Retina (tissue), 1 donor: Measurements from ENCODE around the gene USP12.

Experiments used
- DNase-seq: peaks from one replicate; pipeline ENCODE4 v3.0.0-alpha.2; 2016

USP12 gene

DNA sequence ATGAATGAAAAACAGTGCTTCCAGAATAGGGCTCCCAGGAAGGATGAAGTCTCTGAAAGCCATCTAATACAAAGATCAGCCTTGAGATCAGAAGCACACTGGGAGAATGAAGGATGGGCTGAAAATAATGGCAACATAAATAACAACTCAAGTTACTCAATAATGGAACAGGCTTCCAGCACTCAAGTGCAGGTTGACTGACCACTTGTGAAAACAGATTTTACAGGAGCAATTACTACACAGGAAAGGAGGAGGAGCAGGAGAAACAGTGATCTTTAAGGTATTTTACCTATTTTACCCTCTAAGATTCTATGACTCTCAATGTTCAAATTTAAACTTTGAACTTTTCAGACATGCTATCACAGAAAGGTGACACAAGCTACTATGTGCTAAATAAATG lies 106.0 kb downstream of the USP12 start:
- no peak for DNase-seq

DNA sequence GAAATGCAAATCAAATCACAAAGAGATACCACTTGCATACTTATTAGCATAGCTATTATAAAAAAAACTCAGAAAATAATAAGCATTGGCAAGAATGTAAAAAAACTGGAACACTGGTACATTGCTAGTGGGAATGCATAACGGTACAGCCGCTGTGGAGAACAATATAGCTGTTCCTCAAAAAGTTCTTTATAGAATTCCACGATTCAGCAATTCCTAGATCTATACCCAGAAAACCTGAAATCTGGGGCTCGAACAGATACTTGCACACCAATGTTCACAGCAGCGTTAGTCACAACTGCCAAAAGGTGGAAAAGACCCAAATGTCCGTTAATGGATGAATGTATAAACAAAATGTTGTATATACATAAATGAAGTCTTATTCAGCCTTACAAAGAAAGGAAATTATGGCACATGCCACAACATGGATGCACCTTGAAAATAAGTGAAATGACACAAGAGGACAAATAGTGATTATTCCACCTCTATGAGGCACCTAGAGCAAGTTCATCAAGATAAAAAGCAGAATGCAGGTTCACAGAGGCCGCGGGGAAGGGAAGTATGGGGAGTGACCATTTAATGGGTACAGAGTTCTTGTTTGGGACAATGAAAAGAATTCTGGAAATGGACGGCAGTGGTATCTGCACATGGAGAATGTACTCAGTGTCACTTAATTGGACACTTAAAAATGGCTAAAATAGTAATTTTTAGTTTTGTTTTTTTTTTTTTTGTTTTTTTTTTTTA lies 107.2 kb downstream of the USP12 start:
- DNase-seq = no peak

DNA sequence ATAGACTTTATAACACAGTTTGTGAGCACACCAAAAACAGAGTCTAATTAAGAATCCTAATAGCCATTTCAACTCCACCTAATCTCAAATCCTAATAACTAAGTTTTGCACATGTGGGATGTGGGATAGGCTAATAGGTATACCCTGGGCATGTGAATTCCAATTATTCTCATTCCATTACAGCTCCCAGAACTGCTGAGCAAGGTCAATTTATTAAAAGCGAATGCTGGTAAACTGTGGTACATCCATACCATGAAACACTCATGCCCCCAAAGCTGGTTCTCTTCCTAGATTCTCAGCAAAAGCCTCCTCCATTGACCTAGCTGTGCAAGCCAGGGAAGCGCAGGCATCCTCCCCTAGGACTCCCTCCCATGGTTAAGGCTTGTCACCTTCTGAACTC lies 113.8 kb downstream of the USP12 start:
- no peak for DNase-seq

DNA sequence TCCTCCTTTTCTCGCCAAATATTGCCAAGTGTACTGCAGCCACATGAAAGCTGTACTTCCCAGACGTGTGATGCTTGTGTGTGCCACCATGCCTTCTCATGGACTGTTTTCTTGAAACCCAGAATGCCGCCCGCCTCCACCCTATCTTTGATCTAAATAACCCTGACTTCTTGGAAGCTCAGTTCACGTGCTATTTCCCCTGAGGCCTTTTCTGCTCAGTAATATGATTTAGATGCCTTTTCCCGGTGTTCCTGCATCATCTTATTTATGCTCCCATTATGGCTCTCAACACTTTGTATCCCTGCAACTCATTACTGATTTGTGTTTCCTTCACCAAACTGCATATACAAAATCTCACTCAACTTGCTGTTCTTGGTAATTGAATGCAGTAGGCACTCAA lies 116.1 kb downstream of the USP12 start:
- DNase-seq = no peak

DNA sequence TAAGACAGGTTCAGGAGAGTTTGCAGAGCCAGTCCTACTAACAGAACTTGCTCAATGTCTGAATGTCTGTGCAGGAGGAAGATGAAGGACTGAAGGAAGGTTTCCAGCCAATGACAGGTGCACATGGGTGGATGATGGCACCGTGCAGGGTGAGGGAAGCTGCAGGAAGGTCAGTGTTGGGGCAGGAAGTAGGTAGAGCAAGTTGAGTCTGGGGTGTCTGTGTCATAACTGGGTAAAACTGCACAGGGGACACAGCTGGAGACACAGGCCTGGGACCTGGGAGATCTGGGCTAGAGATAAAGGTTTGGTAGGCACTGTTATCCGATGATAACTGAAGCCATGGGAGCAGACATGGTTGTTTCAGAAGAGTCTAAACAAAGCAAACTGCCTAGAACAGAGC lies 116.9 kb downstream of the USP12 start:
- no peak for DNase-seq

DNA sequence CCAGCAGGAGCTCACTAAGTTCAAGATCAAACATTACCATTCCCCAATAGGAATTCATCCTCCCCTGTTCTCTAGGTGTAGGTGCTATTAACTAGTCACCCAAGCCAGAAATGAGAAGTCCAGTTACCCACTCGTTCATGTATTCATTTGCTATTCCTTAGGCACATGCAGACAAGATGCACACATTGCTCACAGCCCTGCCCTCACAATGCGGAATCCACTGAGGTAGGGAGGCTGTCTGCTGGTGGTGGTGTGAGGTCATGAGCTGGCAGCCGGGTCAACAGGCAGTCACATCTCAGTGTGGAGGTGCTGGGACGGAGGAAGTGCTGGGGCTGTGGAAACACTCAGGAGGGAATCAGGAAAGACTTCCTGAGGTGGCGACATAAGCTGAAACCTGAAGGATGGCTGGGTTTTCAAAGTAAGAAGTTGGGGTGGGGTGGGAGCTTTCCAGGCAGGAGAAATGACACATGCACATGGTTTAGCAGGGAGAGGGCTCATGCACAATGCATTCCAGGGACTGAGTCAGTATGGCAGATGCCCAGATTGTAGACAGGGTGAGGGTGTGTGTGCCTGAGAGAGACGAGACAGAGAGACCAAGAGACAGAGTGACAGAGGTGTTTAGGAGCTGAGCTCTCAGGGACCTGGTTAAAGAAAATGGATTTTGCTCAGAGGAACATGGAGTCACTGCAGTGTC lies 117.6 kb downstream of the USP12 start:
- no peak for DNase-seq

DNA sequence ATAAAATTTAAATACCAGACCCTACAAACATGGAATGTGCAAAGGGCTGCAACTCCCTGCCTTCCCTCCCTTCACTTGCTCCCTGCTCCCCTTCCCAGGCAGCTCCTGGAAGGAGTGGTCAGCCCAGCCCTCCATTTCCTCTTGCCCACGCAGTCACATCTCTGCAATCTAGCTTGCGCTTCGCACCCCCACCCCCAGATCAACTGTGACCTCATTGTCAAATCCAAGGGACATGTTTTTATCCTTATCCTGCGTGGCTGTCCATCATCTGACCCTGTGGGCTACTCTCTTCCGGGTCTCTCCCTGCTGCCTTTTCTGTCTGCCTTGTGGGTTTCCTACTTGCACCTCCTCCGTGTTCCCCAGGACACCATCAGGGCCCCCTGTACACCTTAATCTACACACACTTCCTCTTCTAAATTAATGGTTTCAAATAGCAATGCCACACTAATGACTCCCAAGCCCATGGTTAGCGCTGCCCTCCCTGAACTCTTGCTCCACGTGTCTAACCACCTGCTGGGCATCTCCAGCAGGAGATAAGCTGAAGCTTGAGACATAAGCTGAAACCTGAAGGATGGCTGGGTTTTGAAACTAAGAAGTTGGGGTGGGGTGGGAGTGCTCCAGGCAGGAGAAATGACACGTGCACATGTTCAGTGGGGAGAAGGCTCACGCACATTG lies 118.3 kb downstream of the USP12 start:
- DNase-seq = peak; percentile 30

DNA sequence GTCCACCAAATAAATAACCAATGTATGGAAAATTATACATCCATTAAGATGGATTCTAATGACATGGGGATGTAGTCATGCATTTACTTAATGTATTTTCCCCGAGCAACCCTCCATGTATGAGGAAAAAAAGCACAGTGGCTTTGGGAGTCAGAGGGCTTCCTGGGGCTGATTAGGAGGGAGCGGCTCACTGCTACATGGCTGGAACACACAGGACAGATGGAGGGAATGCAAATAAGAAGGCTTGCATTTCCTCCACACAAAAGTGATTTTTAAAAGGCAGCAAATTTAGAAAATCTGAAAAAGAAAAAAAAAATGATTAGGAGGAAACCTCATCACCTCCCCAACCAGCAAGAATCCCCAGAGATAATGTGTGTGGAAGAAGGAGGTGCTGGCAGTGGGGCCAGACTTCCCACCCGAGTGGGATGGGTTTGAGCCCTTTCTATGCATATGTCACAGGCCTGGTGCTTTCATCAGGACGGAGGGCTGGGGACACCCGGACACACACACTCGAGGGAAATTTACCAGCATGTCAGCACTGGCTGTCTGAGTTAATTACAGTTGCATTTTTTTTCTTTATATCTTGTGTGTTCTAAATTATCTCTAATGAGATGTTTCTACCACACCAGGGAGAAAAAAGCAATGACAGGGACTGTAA lies 118.9 kb downstream of the USP12 start:
- no peak for DNase-seq

DNA sequence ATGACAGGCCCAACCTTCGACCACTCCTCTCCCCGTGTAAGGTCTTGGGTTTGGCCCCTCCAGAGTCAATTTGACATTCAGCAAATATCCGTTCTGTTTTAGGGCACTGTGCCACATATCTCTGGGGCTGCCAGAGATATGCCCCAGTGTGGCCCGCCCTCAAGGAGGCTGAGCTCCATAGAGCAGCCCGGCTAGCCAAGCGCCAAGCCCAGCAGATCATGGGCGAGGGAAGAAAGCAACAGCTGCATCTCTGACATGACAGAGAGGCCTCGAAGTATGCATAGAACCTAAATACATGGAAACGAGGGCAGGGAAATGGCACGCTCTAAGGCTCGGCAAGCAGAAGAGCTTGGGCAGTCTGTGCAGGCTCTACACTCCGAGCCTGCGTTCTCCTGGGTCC lies 124.5 kb downstream of the USP12 start:
- DNase-seq = no peak

DNA sequence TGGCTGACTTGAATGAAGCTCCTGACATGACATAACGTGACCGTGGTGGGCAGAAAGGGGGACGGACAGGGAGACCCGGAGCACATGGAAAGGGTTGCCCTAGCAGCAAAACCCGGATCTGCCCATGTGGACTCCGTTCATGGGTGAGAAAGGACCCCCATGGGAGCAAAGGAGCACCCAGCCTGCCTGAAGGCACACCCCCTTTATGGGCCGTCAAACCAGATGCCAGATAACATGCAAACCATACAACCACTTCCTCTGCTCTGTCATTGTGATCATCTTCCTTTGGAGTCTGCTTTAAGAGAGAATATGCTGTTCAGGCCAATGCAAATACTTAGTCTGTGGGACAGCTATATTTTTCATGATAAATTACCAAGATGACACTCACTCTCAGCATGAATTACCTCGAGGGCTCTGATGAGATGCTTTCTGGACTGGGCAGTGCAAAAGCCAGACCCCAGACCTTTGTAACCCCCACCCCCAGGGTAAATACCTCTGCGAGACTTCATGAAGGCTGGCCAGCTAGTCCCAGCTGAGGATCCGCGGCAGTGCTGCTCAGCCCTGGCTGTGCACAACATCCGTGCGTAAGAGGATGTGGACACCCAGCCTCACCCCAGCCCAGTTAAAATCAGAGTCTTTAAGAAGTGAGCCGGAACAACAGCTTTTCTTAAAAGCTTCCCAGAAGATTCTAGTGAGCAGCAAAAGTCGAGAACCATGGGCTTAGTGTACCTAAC lies 126.6 kb downstream of the USP12 start:
- DNase-seq = no peak

DNA sequence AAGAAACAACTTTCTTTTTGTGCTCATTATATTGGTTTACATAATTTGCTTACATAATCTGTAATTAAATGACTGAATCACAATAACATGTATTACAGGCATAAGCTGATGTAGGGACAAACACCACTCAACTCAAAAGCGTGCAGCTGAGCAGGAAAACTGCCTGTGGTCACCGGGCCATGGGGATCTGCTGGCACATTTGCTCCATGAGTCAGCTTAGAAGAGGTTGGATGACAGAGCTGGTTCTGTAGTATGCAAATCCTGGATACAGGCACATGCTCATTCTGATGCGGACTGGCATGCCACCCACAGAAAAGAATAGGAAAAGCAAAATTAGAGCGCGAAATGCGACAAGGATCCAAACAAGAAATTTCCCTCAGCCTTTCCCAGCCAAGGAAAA lies 128.6 kb downstream of the USP12 start:
- DNase-seq = no peak

DNA sequence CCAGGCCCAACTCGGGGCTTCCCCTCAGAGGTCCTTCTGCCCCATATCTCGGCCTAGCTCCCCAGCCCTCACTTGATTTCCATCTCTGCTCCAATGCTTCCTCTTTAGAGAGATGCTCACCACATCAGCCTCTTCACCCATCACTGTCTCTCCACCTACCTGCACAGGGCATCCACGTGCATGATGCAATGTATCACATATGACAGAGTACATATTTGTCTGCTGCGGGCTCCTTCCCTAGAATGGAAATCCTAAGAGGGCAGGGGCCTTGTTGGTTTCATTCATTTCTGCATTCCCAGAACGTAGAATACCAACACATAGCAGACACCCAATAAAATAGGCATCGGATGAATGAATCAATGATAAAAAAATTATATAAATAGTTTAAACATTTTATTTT lies 130.3 kb downstream of the USP12 start:
- DNase-seq = no peak

DNA sequence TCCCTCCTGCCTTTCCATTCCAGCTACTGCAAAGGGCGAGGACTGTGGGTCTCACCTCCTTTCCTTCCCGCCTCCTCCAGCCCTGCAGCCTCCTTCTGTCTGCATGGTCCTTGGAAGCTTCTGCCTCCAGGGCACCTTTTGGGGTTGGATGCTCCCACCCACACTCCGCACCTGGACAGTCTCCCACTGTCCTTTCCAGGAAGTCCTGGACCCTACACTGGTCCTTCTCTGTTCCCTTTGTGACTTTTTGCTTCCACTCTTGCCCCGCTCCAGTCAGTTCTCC lies 130.8 kb downstream of the USP12 start:
- no peak for DNase-seq

DNA sequence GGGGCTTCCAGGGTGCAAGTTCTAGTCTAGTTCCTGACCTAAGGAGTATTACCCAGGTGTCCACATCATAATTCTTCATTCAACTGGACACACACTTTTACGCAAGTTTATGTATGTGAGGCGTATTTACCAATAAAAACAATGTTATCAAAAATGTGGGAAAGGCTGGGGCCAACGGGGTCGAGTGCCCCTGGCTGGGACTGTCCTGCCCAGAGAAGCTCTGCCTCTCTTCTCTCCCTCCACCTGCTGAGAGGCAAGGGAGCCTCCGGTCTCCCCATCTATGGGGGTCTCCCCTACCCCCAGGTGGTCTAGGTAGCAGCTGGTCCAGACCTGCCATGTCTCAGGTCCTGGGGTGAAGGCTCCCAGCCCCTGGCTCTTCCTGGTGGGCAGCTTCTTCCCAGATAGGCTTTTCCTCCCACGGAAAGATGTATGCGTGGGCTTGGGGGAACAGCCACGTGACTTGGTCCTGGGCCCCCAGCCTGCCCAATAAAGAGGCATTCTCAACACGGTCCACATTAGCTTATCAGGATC lies 132.4 kb downstream of the USP12 start:
- DNase-seq = no peak

DNA sequence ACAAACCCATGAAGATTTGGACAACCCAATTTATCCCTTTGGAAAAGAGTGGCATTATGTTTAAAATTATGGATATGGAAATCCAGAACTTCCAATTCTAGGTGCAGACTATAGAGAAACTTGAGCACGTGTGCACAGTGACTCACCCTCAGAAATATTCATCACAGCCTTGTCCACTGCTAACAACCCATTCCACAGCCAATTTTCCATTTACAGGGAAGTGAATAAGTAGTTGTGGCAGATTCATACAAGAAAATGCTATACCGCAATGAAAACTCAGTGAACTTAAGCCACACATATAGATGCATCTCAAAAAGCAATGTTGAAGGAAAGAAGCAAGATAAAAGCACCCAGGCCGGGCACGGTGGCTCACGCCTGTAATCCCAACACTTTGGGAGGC lies 133.3 kb downstream of the USP12 start:
- DNase-seq = no peak

DNA sequence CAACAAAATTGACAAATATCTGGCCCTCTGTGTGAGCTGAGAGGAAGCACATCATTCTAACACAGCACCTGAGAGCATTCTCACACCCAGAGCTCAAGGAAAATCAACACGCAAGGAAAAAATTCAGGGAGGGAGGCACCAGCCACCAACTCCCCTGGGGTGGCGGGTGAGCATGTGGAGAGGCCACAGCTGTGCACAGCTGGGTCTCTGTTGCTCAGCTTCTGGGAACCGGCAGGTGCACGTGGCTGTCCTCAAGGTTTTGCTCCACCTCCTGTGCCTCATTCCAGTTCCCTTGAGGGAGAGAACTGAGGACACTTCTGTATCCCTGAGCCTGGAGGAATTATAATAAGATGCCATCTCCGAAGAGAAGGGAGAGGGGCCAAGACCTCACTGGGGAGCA lies 134.0 kb downstream of the USP12 start:
- no peak for DNase-seq

DNA sequence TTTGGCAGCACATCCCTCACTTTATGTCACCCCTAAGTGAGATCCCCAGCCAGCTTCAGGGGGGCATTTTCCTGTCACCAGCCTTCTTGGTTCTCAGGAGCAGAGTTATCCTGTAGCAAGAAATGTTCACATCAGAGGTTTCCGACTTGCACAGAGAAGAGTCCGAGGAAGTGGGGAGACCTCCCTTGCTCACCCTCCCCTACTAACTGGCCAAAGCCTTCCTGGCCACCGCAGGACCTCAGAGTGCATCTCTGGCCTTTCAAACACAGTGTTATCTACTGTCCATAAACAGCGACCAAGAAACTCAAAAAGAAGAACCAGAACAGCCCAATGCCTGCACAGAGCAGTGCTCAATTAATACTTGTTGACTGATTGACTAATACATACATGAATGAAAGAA lies 134.4 kb downstream of the USP12 start:
- no peak for DNase-seq

DNA sequence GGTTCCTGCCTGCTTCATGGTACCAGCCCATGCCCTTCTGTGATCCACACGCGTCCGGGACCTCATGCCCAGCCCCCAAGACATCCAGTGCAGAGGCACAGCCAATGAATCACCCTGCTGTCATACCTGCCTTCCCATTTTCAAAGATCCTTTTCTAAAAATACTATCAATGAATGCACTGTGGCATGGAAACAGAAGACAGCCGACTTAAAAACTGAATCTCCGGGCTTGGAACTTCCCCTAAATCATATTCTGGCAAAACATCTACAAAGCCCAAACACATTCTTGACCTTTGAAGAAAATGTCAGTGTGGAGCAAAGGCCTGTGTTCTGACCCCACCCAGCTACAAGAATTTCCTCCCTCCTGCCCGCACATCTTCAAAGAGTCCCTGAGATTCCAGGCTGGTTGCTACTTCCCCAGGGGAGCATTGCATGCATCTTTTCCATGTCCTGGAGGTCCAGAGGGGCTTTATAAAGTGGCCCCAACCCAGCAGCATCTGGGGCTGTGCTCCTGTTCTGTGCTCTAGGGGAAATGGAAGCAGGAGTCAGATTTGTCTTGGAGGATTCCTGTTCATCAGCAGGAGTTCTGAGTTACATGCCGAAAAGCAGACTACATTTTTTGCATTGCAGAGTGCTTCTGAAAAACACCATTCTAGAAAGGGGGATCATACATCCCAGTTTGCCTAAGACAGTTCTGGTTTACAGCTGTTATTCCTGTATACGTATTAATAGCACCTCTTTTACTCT lies 135.2 kb downstream of the USP12 start:
- no peak for DNase-seq

DNA sequence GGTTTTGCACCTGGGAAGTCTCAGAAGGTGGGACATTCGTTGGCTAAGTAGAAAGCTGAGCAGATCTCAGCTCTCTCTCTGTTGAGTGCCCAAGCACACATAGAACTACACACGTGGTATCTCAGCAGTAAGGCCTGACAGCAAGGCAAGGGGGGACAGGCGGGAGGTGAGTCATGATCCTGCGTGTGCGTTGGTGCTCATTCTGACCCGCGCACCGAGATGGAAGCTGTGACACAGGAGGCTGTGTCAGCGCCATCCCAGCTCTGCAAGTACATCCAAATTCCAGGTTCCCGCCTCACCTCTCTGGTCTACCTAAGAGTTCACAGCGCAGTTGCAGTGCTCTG lies 135.7 kb downstream of the USP12 start:
- no peak for DNase-seq

DNA sequence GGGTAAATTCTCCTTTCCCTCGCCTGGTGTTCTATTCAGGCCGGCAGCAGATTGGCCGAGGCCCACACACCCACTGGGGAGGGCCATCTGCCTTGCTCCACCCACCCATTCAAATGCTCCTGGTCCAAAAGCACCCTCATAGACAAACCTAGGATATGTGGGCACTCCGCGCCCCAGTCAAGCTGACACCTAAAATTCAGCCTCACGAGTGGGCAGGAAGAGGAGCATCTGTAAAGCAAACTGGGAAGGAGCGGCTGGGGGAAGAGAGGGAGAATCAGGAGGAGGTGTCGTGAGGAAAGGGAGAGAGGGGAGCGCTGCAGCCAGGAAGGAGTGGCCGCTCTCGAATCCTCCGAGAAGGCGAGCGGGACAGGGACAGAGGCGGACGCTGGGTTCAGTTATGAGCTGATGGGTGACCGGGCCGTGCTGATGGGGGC lies 136.9 kb downstream of the USP12 start:
- peak; percentile 53 for DNase-seq

DNA sequence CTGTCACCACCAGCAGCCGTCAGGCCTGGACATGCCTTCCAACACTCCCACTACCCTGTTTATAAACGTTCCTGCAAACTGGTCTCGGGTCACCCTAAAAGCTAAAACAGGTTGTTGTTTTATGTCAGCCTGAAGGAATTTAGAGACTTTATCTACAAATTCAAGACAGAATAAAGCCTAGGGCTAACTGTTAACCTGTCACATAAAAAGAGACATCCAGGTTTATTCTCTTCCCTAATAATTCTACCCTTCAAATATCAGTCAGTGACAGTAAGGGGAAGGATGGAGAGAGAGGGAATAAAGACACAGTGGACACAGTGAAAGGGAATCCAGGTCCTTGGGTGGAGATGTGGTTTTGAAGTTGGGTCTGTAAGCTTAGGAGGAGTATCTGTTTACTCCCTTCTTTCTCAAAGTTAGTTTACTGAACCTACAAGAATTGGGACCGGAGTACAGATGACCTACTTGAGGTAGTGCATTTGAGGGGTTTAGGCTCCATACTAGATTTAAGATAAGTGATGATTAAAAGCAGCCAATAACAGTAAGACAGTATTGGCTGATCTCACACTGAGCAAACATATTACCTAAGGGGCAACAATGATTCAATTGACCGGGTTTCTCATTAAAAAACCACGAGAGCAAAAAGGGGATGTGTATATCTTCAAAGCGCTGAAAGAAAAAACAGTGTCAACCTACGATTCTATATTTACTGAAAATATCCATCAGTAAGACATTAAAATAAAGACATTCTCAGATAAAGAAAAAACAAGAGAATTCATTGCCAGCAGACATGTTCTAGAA lies 142.7 kb downstream of the USP12 start:
- DNase-seq = no peak
